Activated CD8-positive, alpha-beta memory T cell treated with anti-CD3 and anti-CD28 coated beads for 36 hours (primary cell): Measurements from ENCODE around the gene CAP2. TPM values are rescaled to one million over a fixed set of nuclear protein-coding genes. Genes with fewer than 3 reads are reported as not detected.

ENCODE experiments used
- CTCF ChIA-PET: fragments of 350-600 bp; sonication (Branson Sonifier 250); formaldehyde crosslinking; loops from one replicate; lab custom pipeline; 2021; ENCODE audit warnings: antibody characterized with exemption; lab: Charles Lee
- POLR2A ChIA-PET: fragments of 350-600 bp; sonication (Branson Sonifier 250); formaldehyde crosslinking; loops from one replicate; lab custom pipeline; 2021; ENCODE audit warnings: antibody characterized with exemption; lab: Charles Lee
- total RNA-seq, 2 experiments: library from RNA; stranded (reverse); gene quantifications; one replicate each; pipeline ENCODE4 v1.2.3, GENCODE V29; 2021

Gene CAP2
- total RNA-seq, 2 experiments from 2014 or later, result not detected

DNA sequence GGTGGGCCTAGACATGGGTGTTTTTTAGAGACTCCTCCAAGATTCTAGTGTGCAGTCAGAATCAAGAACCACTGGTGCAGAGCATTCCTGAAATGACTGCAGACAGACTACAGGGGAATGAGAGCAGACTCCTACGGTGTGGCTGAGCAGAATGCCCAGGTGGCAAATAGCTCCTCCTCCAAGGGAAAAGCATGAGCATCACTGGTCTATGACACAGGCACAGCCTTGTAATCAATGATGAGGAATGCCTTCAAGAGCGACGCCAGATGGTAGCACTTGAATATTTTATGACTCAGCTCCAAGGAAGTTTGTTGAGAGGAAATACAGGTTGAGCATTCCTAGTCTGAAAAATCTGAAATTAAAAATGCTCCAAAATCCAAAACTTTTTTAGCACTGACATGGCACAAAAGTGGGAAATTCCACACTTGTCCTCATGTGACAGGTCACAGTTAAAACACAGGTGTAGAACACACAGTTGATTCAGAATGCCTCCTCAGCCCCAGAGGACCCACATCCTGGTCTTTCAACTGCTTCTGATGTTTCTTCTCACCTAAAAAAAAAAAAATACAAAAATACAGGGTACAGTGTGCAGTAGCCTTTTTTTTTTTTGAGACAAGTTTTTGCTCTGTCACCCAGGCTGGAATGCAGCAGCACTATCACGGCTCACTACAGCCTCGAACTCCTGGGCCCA, 196.2 kb downstream of the CAP2 start:
- ChIA-PET CTCF (no interaction called here), POLR2A (no interaction called here)

DNA sequence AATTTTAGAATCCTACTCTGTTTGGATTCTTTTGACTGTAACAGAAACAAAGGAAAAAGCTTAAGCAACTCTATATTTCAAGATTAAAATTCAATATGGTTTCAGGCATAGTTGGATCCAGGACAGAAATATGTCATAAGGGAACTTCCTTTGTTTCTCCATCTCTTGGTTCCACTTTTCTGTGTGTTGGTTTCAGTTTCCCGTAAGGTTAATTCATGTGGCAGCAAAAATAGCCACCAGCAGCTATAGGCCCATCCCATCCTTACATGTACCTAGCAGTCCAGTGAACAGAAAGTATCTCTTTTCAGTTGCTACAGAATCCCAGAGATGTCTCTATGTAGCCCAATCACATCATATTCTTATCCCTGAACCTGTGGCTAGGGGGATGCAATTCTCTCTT, 197.9 kb downstream of the CAP2 start:
- CTCF ChIA-PET, result no interaction called here
- POLR2A ChIA-PET, result no interaction called here

DNA sequence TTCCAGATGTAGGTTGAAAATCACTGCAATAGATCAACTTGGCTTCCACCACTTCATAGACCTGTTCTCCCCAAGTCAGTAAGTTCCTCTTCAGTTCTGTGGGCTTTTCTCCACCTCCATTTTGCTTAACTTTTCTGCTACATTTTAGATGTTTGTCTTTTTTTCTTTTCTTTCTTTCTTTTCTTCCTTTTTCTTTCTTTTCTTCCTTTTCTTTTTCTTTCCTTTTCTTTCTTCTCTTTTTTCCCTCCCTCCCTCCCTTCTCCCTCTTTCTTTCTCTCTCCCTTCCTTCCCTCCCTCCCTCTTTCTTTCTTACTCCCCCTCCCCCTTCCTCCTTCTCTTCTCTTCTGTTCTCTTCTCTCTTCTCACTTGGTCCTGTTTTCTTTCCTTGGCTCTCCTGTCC, 199.9 kb downstream of the CAP2 start:
- CTCF ChIA-PET, result no interaction called here
- POLR2A ChIA-PET, result no interaction called here

- CTCF ChIA-PET, result interaction anchor here (0.7 kb wide), 1 partner anchor 155 kb away, joined by 5 read pairs; no protein-coding TSS in a partner anchor
- POLR2A ChIA-PET, result interaction anchor here (0.6 to 0.7 kb wide), 2 partner anchors 158 to 174 kb away, joined by 5 read pairs; no protein-coding TSS in a partner anchor
These were observed 202.7 kb downstream of the CAP2 start for GRCh38 chr6:17596085-17596484.

GRCh38 chr6:17599877-17600526, 206.6 kb downstream of the CAP2 start, which contains the start of gene FAM8A1:
Gene FAM8A1, plus strand, starts transcription at chr6:17600302. Its CDS starts 108 bp downstream, at chr6:17600410.
- CTCF ChIA-PET, result interaction anchor here (0.7 to 2.6 kb wide), 5 partner anchors 17 to 216 kb away, joined by 3 to 33 read pairs (median 3); partner anchors contain the start of gene NUP153
- POLR2A ChIA-PET, result interaction anchor here (0.6 to 1.9 kb wide), 12 partner anchors 11 to 661 kb away, joined by 3 to 11 read pairs (median 4); partner anchors contain the start of gene NUP153

- CTCF ChIA-PET, result interaction anchor here (0.9 to 2.6 kb wide), 4 partner anchors 16 to 106 kb away, joined by 3 to 33 read pairs (median 6); partner anchors contain the start of gene NUP153
- POLR2A ChIA-PET, result interaction anchor here (0.6 to 1.9 kb wide), 6 partner anchors 20 to 114 kb away, joined by 3 to 11 read pairs (median 6); partner anchors contain the start of gene NUP153
These were observed 207.4 kb downstream of the CAP2 start for GRCh38 chr6:17600527-17601385.

- POLR2A ChIA-PET, result interaction anchor here (1.3 to 1.9 kb wide), 3 partner anchors 102 to 106 kb away, joined by 7 to 11 read pairs (median 9); partner anchors contain the start of gene NUP153
These were observed 207.9 kb downstream of the CAP2 start for GRCh38 chr6:17601386-17601703.

GRCh38 chr6:17602888-17603287, 209.5 kb downstream of the CAP2 start:
- CTCF ChIA-PET, result no interaction called here
- POLR2A ChIA-PET, result interaction anchor here (0.8 to 1.5 kb wide), 2 partner anchors 23 to 104 kb away, joined by 4 read pairs; partner anchors contain the start of gene NUP153

More at GRCh38 chr6:17601386-17601703, 207.9 kb downstream of the CAP2 start:
- CTCF ChIA-PET, result interaction anchor here (2.6 kb wide), 1 partner anchor 101 kb away, joined by 33 read pairs; no protein-coding TSS in a partner anchor

- POLR2A ChIA-PET, result interaction anchor here (0.6 kb wide), 1 partner anchor 20 kb away, joined by 3 read pairs; no protein-coding TSS in a partner anchor
These were observed 213.2 kb downstream of the CAP2 start for GRCh38 chr6:17606606-17607005.

More at GRCh38 chr6:17606606-17607005, 213.2 kb downstream of the CAP2 start:
- CTCF ChIA-PET, result no interaction called here

Other genes starting within 250 kb of the CAP2 start
- not detected for gene RBM24, start 112.2 kb upstream of the CAP2 start, total RNA-seq
- gene FAM8A1, start 206.7 kb downstream of the CAP2 start, total RNA-seq, result 1 to 10 TPM; 3.8 to 3.9 TPM